GM23248 (cell line): ENCODE results near the gene TRIM17. TPM values are rescaled to one million over a fixed set of nuclear protein-coding genes. Genes with fewer than 3 reads are reported as not detected.
"Not testable (repeated sequence)": the region's sequence is repeated elsewhere in the genome, so short reads cannot be mapped to it uniquely, and the experiment has no call there.

Source experiments
- DNase-seq: peaks from one replicate; pipeline ENCODE4 v3.0.0-alpha.2; 2015
- H2AFZ ChIP-seq: fragments of 200-600 bp; sonication (generic); 2 replicates; pipeline ENCODE4 v1.6.1; 2016; ENCODE audit warnings: antibody characterized with exemption
- H3F3A ChIP-seq: fragments of 200-600 bp; sonication (generic); 2 replicates; pipeline ENCODE4 v1.6.1; 2016; ENCODE audit warnings: mild to moderate bottlenecking, antibody characterized with exemption, mixed run types; ENCODE audit not compliant: insufficient read depth
- H3K27ac ChIP-seq: fragments of 200-600 bp; sonication (generic); 2 replicates; pipeline ENCODE4 v1.5.1; 2016; ENCODE audit warnings: mild to moderate bottlenecking
- H3K27me3 ChIP-seq: fragments of 200-600 bp; sonication (generic); replicated peaks from 2 replicates; pipeline ENCODE4 v1.6.1; 2016; ENCODE audit warnings: mild to moderate bottlenecking; ENCODE audit not compliant: insufficient read depth
- H3K36me3 ChIP-seq: fragments of 200-600 bp; sonication (generic); 2 replicates; pipeline ENCODE4 v1.6.1; 2016; ENCODE audit warnings: low read depth, mild to moderate bottlenecking
- H3K4me1 ChIP-seq: fragments of 200-600 bp; sonication (generic); 2 replicates; pipeline ENCODE4 v1.6.1; 2016; ENCODE audit warnings: mild to moderate bottlenecking; ENCODE audit not compliant: insufficient read depth
- H3K4me2 ChIP-seq: fragments of 200-600 bp; sonication (generic); one replicate; pipeline ENCODE4 v1.6.1; 2016; ENCODE audit warnings: mild to moderate bottlenecking; ENCODE audit not compliant: unreplicated experiment
- H3K4me3 ChIP-seq: fragments of 200-600 bp; sonication (generic); 2 replicates; pipeline ENCODE4 v1.5.1; 2016; ENCODE audit warnings: mild to moderate bottlenecking
- H3K79me2 ChIP-seq: fragments of 200-600 bp; sonication (generic); 2 replicates; pipeline ENCODE4 v1.6.1; 2016; ENCODE audit warnings: mild to moderate bottlenecking; ENCODE audit not compliant: insufficient read depth
- H3K9ac ChIP-seq: fragments of 200-600 bp; sonication (generic); 2 replicates; pipeline ENCODE4 v1.6.1; 2016; ENCODE audit warnings: mild to moderate bottlenecking
- H3K9me2 ChIP-seq: fragments of 200-600 bp; sonication (generic); 2 replicates; pipeline ENCODE4 v1.6.1; 2016; ENCODE audit warnings: mixed run types, mild to moderate bottlenecking, moderate library complexity; ENCODE audit not compliant: insufficient read depth
- H3K9me3 ChIP-seq: fragments of 200-600 bp; sonication (generic); one replicate; pipeline ENCODE4 v1.6.1; 2017; ENCODE audit warnings: low read depth
- H4K20me1 ChIP-seq: fragments of 200-600 bp; sonication (generic); 2 replicates; pipeline ENCODE4 v1.6.0; 2016; ENCODE audit not compliant: insufficient read depth
- EZH2 ChIP-seq: fragments of 200-600 bp; sonication (generic); IDR thresholded peaks from 2 replicates; pipeline ENCODE4 v1.6.1; 2018; ENCODE audit warnings: antibody characterized with exemption, mild to moderate bottlenecking; ENCODE audit not compliant: insufficient read depth, poor library complexity, severe bottlenecking
- EZH2phosphoT487 ChIP-seq: fragments of 200-600 bp; sonication (generic); IDR thresholded peaks from 2 replicates; pipeline ENCODE4 v1.6.1; 2018; ENCODE audit warnings: antibody characterized with exemption, moderate library complexity, mild to moderate bottlenecking, low read depth; ENCODE audit not compliant: insufficient read depth
- WGBS, 2 experiments: methylation state at CpG; one replicate each; pipeline ENCODE4 v1.1.6; 2015 to 2017; ENCODE audit warnings: low lambda C conversion rate in 2 of 2, low coverage in 1 of 2; ENCODE audit errors: missing lambda C conversion rate in 2 of 2; 5-methylcytosine and 5-hydroxymethylcytosine counted together
- in situ Hi-C: fragments of 300-500 bp; cut with MboI; formaldehyde crosslinking; loops from 2 replicates; pipeline ENCODE4 v1.15.0; 2020
- polyA plus RNA-seq: library from polyadenylated mRNA; unstranded; fragments of >200 nt; fragmentation: Nextera tagmentation; extraction: Ambion mirVana; gene quantifications from 2 replicates; pipeline ENCODE4 v1.2.1, GENCODE V29; 2016
- total RNA-seq: library from RNA; depleted of rRNA; stranded (reverse); fragments of >200 nt; shearing (Covaris generic); gene quantifications from 2 replicates; pipeline ENCODE4 v1.2.3, GENCODE V29; 2014

Gene TRIM17
- total and polyA plus RNA-seq, 2 experiments from 2014 or later = 0.26 TPM; not detected in 1

GRCh38 chr1:228438266-228438665 is 21.6 kb upstream of the TRIM17 start:
- H3K4me2 ChIP-seq = no peak overlapping the region
- TF ChIP-seq EZH2 (no peak), EZH2phosphoT487 (no peak)
- no peaks in the 10 kb centered on the region for H4K20me1 ChIP-seq
- in situ Hi-C loops = no loop called here
- H2AFZ ChIP-seq = no peak overlapping the region
- no peaks in the 10 kb centered on the region for H3K4me1 ChIP-seq
- no peaks in the 10 kb centered on the region for H3K9me2 ChIP-seq
- DNase-seq = no peak
- WGBS, 2 experiments = 0 to 17% methylated on average over 1 of the region's 1 CpG
- H3K9ac ChIP-seq = no peak overlapping the region
- H3K79me2 ChIP-seq = no peaks in the 10 kb centered on the region
- no peaks in the 10 kb centered on the region for H3K9me3 ChIP-seq
- H3K27me3 ChIP-seq = peaks cover 46% of the 10 kb centered on the region
- no peaks in the 10 kb centered on the region for H3F3A ChIP-seq
- no peak overlapping the region for H3K27ac ChIP-seq
- no peaks in the 10 kb centered on the region for H3K36me3 ChIP-seq
- no peak overlapping the region for H3K4me3 ChIP-seq

DNA sequence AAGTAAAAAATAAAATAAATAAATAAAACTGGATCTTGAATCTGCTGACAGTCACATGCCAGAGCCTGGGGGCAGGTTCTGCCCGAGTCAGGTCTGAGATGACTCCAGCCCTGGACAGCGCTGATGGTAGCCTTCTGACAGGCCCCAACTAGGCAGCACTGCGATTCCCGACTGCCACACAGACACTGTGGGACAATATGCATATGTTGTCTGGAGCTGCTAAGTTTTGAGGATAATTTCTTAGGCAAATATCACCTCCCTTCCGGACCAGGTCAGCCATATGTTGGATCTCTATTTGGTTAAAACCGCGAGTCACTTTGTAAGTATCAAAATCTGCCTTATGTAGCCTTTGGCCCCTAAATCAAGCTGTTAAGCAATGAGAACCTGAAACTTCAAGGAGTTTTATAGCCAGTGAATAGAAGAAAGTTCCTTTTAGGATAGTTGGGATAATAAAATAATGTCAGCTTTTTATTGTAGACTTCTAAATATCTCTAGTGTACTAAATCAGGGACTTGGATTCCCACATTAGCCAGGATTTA is 20.8 kb upstream of the TRIM17 start:
- H2AFZ ChIP-seq = no peak overlapping the region
- H3K9me3 ChIP-seq = no peaks in the 10 kb centered on the region
- H3K79me2 ChIP-seq = no peaks in the 10 kb centered on the region
- DNase-seq = no peak
- no peaks in the 10 kb centered on the region for H3K36me3 ChIP-seq
- H3K27ac ChIP-seq = no peak overlapping the region
- H3F3A ChIP-seq = no peaks in the 10 kb centered on the region
- H3K4me2 ChIP-seq = no peak overlapping the region
- no peaks in the 10 kb centered on the region for H4K20me1 ChIP-seq
- TF ChIP-seq EZH2phosphoT487 (no peak), EZH2 (no peak)
- peaks cover 42% of the 10 kb centered on the region for H3K27me3 ChIP-seq
- no peaks in the 10 kb centered on the region for H3K4me1 ChIP-seq
- in situ Hi-C loops = no loop called here
- H3K9ac ChIP-seq = no peak overlapping the region
- WGBS, 2 experiments = 76 to 84% methylated on average over 7 of the region's 7 CpGs
- H3K4me3 ChIP-seq = no peak overlapping the region
- no peaks in the 10 kb centered on the region for H3K9me2 ChIP-seq

GRCh38 chr1:228434689-228435088 is 18.0 kb upstream of the TRIM17 start:
- Histone ChIP-seq H2AFZ (no peak overlapping the region), H3K9me2 (no peaks in the 10 kb centered on the region), H3K36me3 (no peaks in the 10 kb centered on the region), H3K4me2 (no peak overlapping the region), H3F3A (no peaks in the 10 kb centered on the region), H3K9me3 (no peaks in the 10 kb centered on the region), H3K27ac (no peak overlapping the region), H4K20me1 (no peaks in the 10 kb centered on the region), H3K4me3 (no peak overlapping the region), H3K27me3 (peaks cover 19% of the 10 kb centered on the region; the same call in 1 of the 2 replicates), H3K79me2 (no peaks in the 10 kb centered on the region), H3K9ac (no peak overlapping the region), H3K4me1 (no peaks in the 10 kb centered on the region)
- in situ Hi-C loops = no loop called here
- DNase-seq = peak; percentile 33
- 30% methylated on average over 4 of the region's 4 CpGs for WGBS, 2 experiments
- TF ChIP-seq EZH2phosphoT487 (no peak), EZH2 (no peak)

GRCh38 chr1:228433337-228434053 is 16.8 kb upstream of the TRIM17 start:
- H3K9me3 ChIP-seq, DNase-seq, H3K9ac ChIP-seq, H3K9me2 ChIP-seq, H3K79me2 ChIP-seq, H3F3A ChIP-seq, H4K20me1 ChIP-seq, H3K36me3 ChIP-seq, in situ Hi-C loops, H3K27ac ChIP-seq, H3K4me3 ChIP-seq, H3K4me1 ChIP-seq, H2AFZ ChIP-seq, H3K4me2 ChIP-seq: not testable (repeated sequence)
- WGBS, 2 experiments = 55 to 58% methylated on average over 7 of the region's 7 CpGs
- H3K27me3 ChIP-seq = peaks cover 18% of the 10 kb centered on the region; the same call in 1 of the 2 replicates

DNA sequence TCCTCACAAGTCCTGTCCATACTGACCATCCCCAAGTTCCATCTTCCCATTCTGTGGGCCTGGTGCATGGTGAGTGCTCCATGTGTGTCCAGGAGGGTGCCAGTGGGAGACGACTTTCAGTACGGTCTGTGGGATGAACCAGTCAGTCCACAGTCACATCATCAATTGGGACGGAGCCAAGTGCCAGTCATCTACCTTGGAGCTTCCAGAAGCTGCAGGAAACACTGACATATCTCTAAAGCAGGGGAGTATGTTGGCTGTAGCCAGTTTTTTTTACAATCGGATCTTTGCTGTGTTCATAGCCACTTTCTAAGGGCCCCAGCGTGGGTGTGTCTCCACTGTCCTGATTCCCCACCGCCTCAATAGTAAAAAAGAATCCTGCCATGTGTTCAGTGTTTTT is 13.6 kb upstream of the TRIM17 start:
- Histone ChIP-seq H3K9me3 (no peaks in the 10 kb centered on the region), H3K79me2 (no peaks in the 10 kb centered on the region), H3F3A (no peaks in the 10 kb centered on the region), H3K4me3 (no peak overlapping the region), H3K27me3 (peaks cover 5% of the 10 kb centered on the region; the same call in 1 of the 2 replicates), H3K27ac (no peak overlapping the region), H3K4me1 (no peaks in the 10 kb centered on the region), H4K20me1 (no peaks in the 10 kb centered on the region), H3K36me3 (no peaks in the 10 kb centered on the region), H2AFZ (no peak overlapping the region), H3K4me2 (no peak overlapping the region), H3K9ac (no peak overlapping the region), H3K9me2 (no peaks in the 10 kb centered on the region)
- no peak for TF ChIP-seq EZH2
- TF ChIP-seq EZH2phosphoT487 = no peak
- 74 to 77% methylated on average over 6 of the region's 6 CpGs for WGBS, 2 experiments
- in situ Hi-C loops = no loop called here
- DNase-seq = no peak
